SJCRH30 (cell line): ENCODE measurements around the gene OR6N1. TPM values are rescaled to one million over a fixed set of nuclear protein-coding genes. Genes with fewer than 3 reads are reported as not detected.

Experiments used
- DNase-seq, 2 experiments: peaks; one replicate each; pipeline ENCODE4 v3.0.0-alpha.2; 2015 to 2020
- H3K27ac ChIP-seq: fragments of 250-450 bp; sonication (Bioruptor Pico); 2 replicates; pipeline ENCODE4 v1.5.1; 2020; ENCODE audit warnings: mild to moderate bottlenecking, moderate library complexity
- H3K27me3 ChIP-seq: fragments of 250-450 bp; sonication (Bioruptor Pico); 2 replicates; pipeline ENCODE4 v1.5.1; 2020; ENCODE audit warnings: mild to moderate bottlenecking, moderate library complexity
- H3K36me3 ChIP-seq: fragments of 250-450 bp; sonication (Bioruptor Pico); 2 replicates; pipeline ENCODE4 v1.5.1; 2020; ENCODE audit warnings: mild to moderate bottlenecking, moderate library complexity
- H3K4me1 ChIP-seq: fragments of 250-450 bp; sonication (Bioruptor Pico); 2 replicates; pipeline ENCODE4 v1.5.1; 2020; ENCODE audit warnings: mild to moderate bottlenecking, moderate library complexity
- H3K4me3 ChIP-seq: fragments of 250-450 bp; sonication (Bioruptor Pico); 2 replicates; pipeline ENCODE4 v1.5.1; 2020; ENCODE audit warnings: mild to moderate bottlenecking, moderate library complexity
- H3K9me3 ChIP-seq: fragments of 250-450 bp; sonication (Bioruptor Pico); replicated peaks from 2 replicates; pipeline ENCODE4 v1.5.1; 2020; ENCODE audit warnings: mild to moderate bottlenecking, moderate library complexity
- total RNA-seq: library from RNA; depleted of rRNA; stranded (reverse); fragments of >200 nt; shearing (Covaris generic); gene quantifications from 2 replicates; pipeline ENCODE4 v1.2.3, GENCODE V29; 2014

The OR6N1 gene
- total RNA-seq, 1 experiment from 2014 or later, result not detected

- Histone ChIP-seq H3K4me3 (no peak overlapping the region), H3K27me3 (no peaks in the 10 kb centered on the region), H3K4me1 (no peaks in the 10 kb centered on the region), H3K27ac (no peak overlapping the region), H3K9me3 (no peaks in the 10 kb centered on the region), H3K36me3 (no peaks in the 10 kb centered on the region)
- no peak for DNase-seq
These were observed 28.5 kb upstream of the OR6N1 start for GRCh38 chr1:158800526-158800925.

GRCh38 chr1:158799689-158800088 is 27.7 kb upstream of the OR6N1 start:
- Histone ChIP-seq H3K36me3 (no peaks in the 10 kb centered on the region), H3K9me3 (no peaks in the 10 kb centered on the region), H3K4me3 (no peak overlapping the region), H3K27me3 (no peaks in the 10 kb centered on the region), H3K4me1 (no peaks in the 10 kb centered on the region), H3K27ac (no peak overlapping the region)
- DNase-seq, result no peak

GRCh38 chr1:158798531-158798930 is 26.5 kb upstream of the OR6N1 start:
- Histone ChIP-seq H3K4me3 (no peak overlapping the region), H3K4me1 (no peaks in the 10 kb centered on the region), H3K36me3 (no peaks in the 10 kb centered on the region), H3K9me3 (no peaks in the 10 kb centered on the region), H3K27ac (no peak overlapping the region), H3K27me3 (no peaks in the 10 kb centered on the region)
- DNase-seq, result no peak

GRCh38 chr1:158794247-158794646 is 22.3 kb upstream of the OR6N1 start:
- Histone ChIP-seq H3K4me3 (no peak overlapping the region), H3K27me3 (no peaks in the 10 kb centered on the region), H3K9me3 (no peaks in the 10 kb centered on the region), H3K4me1 (no peaks in the 10 kb centered on the region), H3K27ac (no peak overlapping the region), H3K36me3 (no peaks in the 10 kb centered on the region)
- no peak for DNase-seq

- H3K27ac ChIP-seq, result no peak overlapping the region
- no peaks in the 10 kb centered on the region for H3K9me3 ChIP-seq
- H3K27me3 ChIP-seq, result no peaks in the 10 kb centered on the region
- H3K4me1 ChIP-seq, result no peaks in the 10 kb centered on the region
- no peak overlapping the region for H3K4me3 ChIP-seq
- no peaks in the 10 kb centered on the region for H3K36me3 ChIP-seq
- DNase-seq, result peak in 1 of 2 experiments; percentile 5
These were observed 21.6 kb upstream of the OR6N1 start for GRCh38 chr1:158793604-158794003.

GRCh38 chr1:158781104-158781503 is 9.1 kb upstream of the OR6N1 start, which contains the start of gene OR6N2:
Gene OR6N2, minus strand, starts transcription at chr1:158781204. Its CDS starts 3,569 bp downstream, at chr1:158777635.
- no peaks in the 10 kb centered on the region for H3K27me3 ChIP-seq
- H3K9me3 ChIP-seq, result no peaks in the 10 kb centered on the region
- no peak within 1 kb of the TSS for H3K27ac ChIP-seq
- no peak for DNase-seq
- H3K4me1 ChIP-seq, result no peaks in the 10 kb centered on the region
- no peaks in the 10 kb centered on the region for H3K36me3 ChIP-seq
- no peak within 1 kb of the TSS for H3K4me3 ChIP-seq

GRCh38 chr1:158754420-158754819 is 17.6 kb downstream of the OR6N1 start, which contains the start of gene OR6K6:
Gene OR6K6, plus strand, starts transcription at chr1:158754720. Its CDS starts 168 bp downstream, at chr1:158754888.
- no peaks in the 10 kb centered on the region for H3K27me3 ChIP-seq
- H3K9me3 ChIP-seq, result no peaks in the 10 kb centered on the region
- DNase-seq, result no peak
- no peak within 1 kb of the TSS for H3K27ac ChIP-seq
- no peak within 1 kb of the TSS for H3K4me3 ChIP-seq
- no peaks in the 10 kb centered on the region for H3K36me3 ChIP-seq
- H3K4me1 ChIP-seq, result no peaks in the 10 kb centered on the region

GRCh38 chr1:158752155-158752712 is 19.8 kb downstream of the OR6N1 start:
- no peak for DNase-seq
- H3K4me1 ChIP-seq, result no peaks in the 10 kb centered on the region
- H3K4me3 ChIP-seq, result no peak overlapping the region
- no peaks in the 10 kb centered on the region for H3K27me3 ChIP-seq
- H3K27ac ChIP-seq, result no peak overlapping the region
- H3K36me3 ChIP-seq, result no peaks in the 10 kb centered on the region
- no peaks in the 10 kb centered on the region for H3K9me3 ChIP-seq

- no peak overlapping the region for H3K27ac ChIP-seq
- H3K27me3 ChIP-seq, result no peaks in the 10 kb centered on the region
- no peaks in the 10 kb centered on the region for H3K9me3 ChIP-seq
- H3K4me3 ChIP-seq, result no peak overlapping the region
- no peak for DNase-seq
- no peaks in the 10 kb centered on the region for H3K36me3 ChIP-seq
- H3K4me1 ChIP-seq, result no peaks in the 10 kb centered on the region
These were observed 36.1 kb downstream of the OR6N1 start for GRCh38 chr1:158735848-158736247.

- Histone ChIP-seq H3K9me3 (no peaks in the 10 kb centered on the region), H3K27ac (no peak overlapping the region), H3K4me3 (no peak overlapping the region), H3K36me3 (no peaks in the 10 kb centered on the region), H3K4me1 (no peaks in the 10 kb centered on the region), H3K27me3 (no peaks in the 10 kb centered on the region)
- no peak for DNase-seq
These were observed 39.5 kb downstream of the OR6N1 start for GRCh38 chr1:158732524-158732923.

GRCh38 chr1:158731707-158732106 is 40.3 kb downstream of the OR6N1 start:
- Histone ChIP-seq H3K4me1 (no peaks in the 10 kb centered on the region), H3K4me3 (no peak overlapping the region), H3K27me3 (no peaks in the 10 kb centered on the region), H3K36me3 (no peaks in the 10 kb centered on the region), H3K9me3 (no peaks in the 10 kb centered on the region), H3K27ac (no peak overlapping the region)
- DNase-seq, result no peak

- Histone ChIP-seq H3K36me3 (no peaks in the 10 kb centered on the region), H3K27me3 (no peaks in the 10 kb centered on the region), H3K4me1 (no peaks in the 10 kb centered on the region), H3K4me3 (no peak overlapping the region), H3K9me3 (no peaks in the 10 kb centered on the region), H3K27ac (no peak overlapping the region)
- no peak for DNase-seq
These were observed 41.5 kb downstream of the OR6N1 start for GRCh38 chr1:158730453-158730852.

GRCh38 chr1:158728510-158729225 is 43.3 kb downstream of the OR6N1 start:
- Histone ChIP-seq H3K9me3 (no peaks in the 10 kb centered on the region), H3K36me3 (no peaks in the 10 kb centered on the region), H3K4me1 (no peaks in the 10 kb centered on the region), H3K27ac (no peak overlapping the region), H3K27me3 (no peaks in the 10 kb centered on the region), H3K4me3 (no peak overlapping the region)
- DNase-seq, result no peak

- H3K4me1 ChIP-seq, result no peaks in the 10 kb centered on the region
- DNase-seq, result no peak
- no peaks in the 10 kb centered on the region for H3K36me3 ChIP-seq
- no peak overlapping the region for H3K27ac ChIP-seq
- no peaks in the 10 kb centered on the region for H3K27me3 ChIP-seq
- no peaks in the 10 kb centered on the region for H3K9me3 ChIP-seq
- no peak overlapping the region for H3K4me3 ChIP-seq
These were observed 47.6 kb downstream of the OR6N1 start for GRCh38 chr1:158724442-158724841.

GRCh38 chr1:158720620-158721019 is 51.4 kb downstream of the OR6N1 start, which contains the start of gene OR6K3:
Gene OR6K3, minus strand, starts transcription at chr1:158720720. Its CDS starts 2,605 bp downstream, at chr1:158718115.
- no peaks in the 10 kb centered on the region for H3K4me1 ChIP-seq
- H3K4me3 ChIP-seq, result no peak within 1 kb of the TSS
- H3K27me3 ChIP-seq, result no peaks in the 10 kb centered on the region
- no peak within 1 kb of the TSS for H3K27ac ChIP-seq
- H3K9me3 ChIP-seq, result no peaks in the 10 kb centered on the region
- H3K36me3 ChIP-seq, result no peaks in the 10 kb centered on the region
- DNase-seq, result no peak

- DNase-seq, result no peak
- Histone ChIP-seq H3K27me3 (no peaks in the 10 kb centered on the region), H3K36me3 (no peaks in the 10 kb centered on the region), H3K4me1 (no peaks in the 10 kb centered on the region), H3K4me3 (no peak overlapping the region), H3K27ac (no peak overlapping the region), H3K9me3 (no peaks in the 10 kb centered on the region)
These were observed 52.3 kb downstream of the OR6N1 start for GRCh38 chr1:158719664-158720063.
